Loucy (cell line): ENCODE measurements around the gene C1orf50.

Experiments
- H2AFZ ChIP-seq: fragments of 200-600 bp; sonication (generic); 2 replicates; pipeline ENCODE4 v1.6.0; 2016; ENCODE audit warnings: antibody characterized with exemption, mild to moderate bottlenecking, low read length, moderate library complexity
- H3F3A ChIP-seq: fragments of 200-600 bp; 2 replicates; pipeline ENCODE4 v1.6.0; 2016; ENCODE audit warnings: antibody characterized with exemption, low read depth, mild to moderate bottlenecking
- H3K27me3 ChIP-seq: fragments of 200-600 bp; sonication (generic); 2 replicates; pipeline ENCODE4 v1.6.1; 2014; ENCODE audit warnings: low read length, mild to moderate bottlenecking; ENCODE audit not compliant: insufficient read depth, poor library complexity, severe bottlenecking
- H3K36me3 ChIP-seq: fragments of 200-600 bp; sonication (generic); 2 replicates; pipeline ENCODE4 v1.6.1; 2016; ENCODE audit warnings: low read length; ENCODE audit not compliant: insufficient read depth
- H3K4me1 ChIP-seq: fragments of 200-600 bp; sonication (generic); 2 replicates; pipeline ENCODE4 v1.5.1; 2014; ENCODE audit warnings: low read length, mild to moderate bottlenecking; ENCODE audit not compliant: insufficient read depth, poor library complexity, severe bottlenecking
- H3K4me2 ChIP-seq: fragments of 200-600 bp; sonication (generic); 2 replicates; pipeline ENCODE4 v1.6.0; 2014; ENCODE audit warnings: antibody characterized with exemption, low read length, low read depth, mild to moderate bottlenecking; ENCODE audit not compliant: poor library complexity, severe bottlenecking
- H3K4me3 ChIP-seq: fragments of 200-600 bp; sonication (generic); 2 replicates; pipeline ENCODE4 v1.5.1; 2014; ENCODE audit warnings: low read length, mild to moderate bottlenecking, mixed read lengths; ENCODE audit not compliant: poor library complexity, severe bottlenecking
- H3K79me2 ChIP-seq: fragments of 200-600 bp; sonication (generic); 2 replicates; pipeline ENCODE4 v1.6.1; 2014; ENCODE audit warnings: low read length; ENCODE audit not compliant: insufficient read depth
- H3K9ac ChIP-seq: fragments of 200-600 bp; sonication (generic); 2 replicates; pipeline ENCODE4 v1.6.0; 2014; ENCODE audit warnings: mild to moderate bottlenecking, low read depth, low read length, moderate library complexity; ENCODE audit not compliant: poor library complexity, severe bottlenecking
- H3K9me2 ChIP-seq: fragments of 200-600 bp; sonication (generic); replicated peaks from 2 replicates; pipeline ENCODE4 v1.6.1; 2016; ENCODE audit warnings: low read depth, low read length, mixed read lengths
- H3K9me3 ChIP-seq: fragments of 200-600 bp; sonication (generic); 2 replicates; pipeline ENCODE4 v1.6.1; 2014; ENCODE audit warnings: mild to moderate bottlenecking, antibody characterized with exemption, low read length, low read depth; ENCODE audit not compliant: insufficient read depth
- H4K20me1 ChIP-seq: fragments of 200-600 bp; sonication (generic); 2 replicates; pipeline ENCODE4 v1.6.0; 2014; ENCODE audit warnings: antibody characterized with exemption, low read length, mild to moderate bottlenecking; ENCODE audit not compliant: insufficient read depth, poor library complexity, severe bottlenecking
- CTCF ChIP-seq: fragments of 200-600 bp; sonication (generic); conservative IDR thresholded peaks from 2 replicates; pipeline ENCODE4 v1.5.1; 2014; ENCODE audit warnings: mild to moderate bottlenecking, antibody characterized with exemption, low read length
- EZH2phosphoT487 ChIP-seq: fragments of 200-600 bp; IDR thresholded peaks from 2 replicates; pipeline ENCODE4 v1.6.1; 2018; ENCODE audit warnings: antibody characterized with exemption, mild to moderate bottlenecking, moderate library complexity, borderline replicate concordance

The C1orf50 gene

DNA sequence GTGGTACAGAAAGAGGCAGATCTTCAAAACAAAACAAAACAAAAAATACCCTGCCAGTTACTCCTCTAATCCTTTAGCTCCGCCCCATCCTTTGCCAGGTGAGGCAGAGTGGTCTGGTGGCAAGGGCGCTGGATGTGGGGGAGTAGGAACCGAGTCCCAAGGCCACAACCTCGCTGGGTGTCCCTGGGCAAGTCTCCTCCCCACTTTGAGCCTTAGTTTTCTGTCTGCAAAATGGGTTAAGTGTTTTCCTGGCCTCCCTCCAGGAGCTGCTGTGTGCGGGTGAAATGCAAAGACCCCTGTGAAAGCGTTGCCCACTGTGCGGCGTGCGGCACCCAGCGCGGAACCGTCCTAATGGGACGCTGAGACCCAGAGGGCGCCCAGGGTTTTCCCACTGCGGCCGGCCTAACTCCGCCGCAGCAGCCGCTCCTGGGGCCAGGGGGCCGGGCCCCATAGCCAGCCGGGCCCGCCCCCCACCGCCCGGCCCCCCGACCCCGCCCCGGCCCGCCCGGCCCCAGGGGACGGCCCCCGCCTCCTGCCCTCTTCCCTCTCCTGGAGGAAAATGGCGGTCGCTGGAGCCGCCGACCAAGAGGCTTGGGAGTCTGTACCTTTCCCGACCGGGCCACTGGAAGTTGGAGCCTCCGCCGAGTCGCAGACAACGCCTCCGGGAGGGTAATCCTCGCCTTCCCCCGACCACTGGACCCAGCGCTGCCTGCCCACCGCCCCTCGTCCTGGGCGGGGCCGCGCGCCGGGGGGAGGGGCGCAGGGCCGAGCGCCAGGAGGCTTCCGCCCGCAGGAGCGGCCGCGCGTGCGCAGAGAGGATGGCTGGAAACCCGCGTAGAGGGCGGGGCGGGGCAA is 49.8 kb downstream of the C1orf50 start, which contains the start of the genes ERMAP and SVBP:
TSS of gene ERMAP (plus strand) at position 538 of the 855 bp plus-strand sequence. CDS start 13,327 bp downstream, outside the sequence.
TSS of gene SVBP (minus strand) at position 813 of the 855 bp plus-strand sequence. CDS start 853 bp downstream, outside the sequence.
- no peak for TF ChIP-seq EZH2phosphoT487
- no peak for TF ChIP-seq CTCF
- H2AFZ ChIP-seq = peak within 1 kb of the TSS; percentile 94

DNA sequence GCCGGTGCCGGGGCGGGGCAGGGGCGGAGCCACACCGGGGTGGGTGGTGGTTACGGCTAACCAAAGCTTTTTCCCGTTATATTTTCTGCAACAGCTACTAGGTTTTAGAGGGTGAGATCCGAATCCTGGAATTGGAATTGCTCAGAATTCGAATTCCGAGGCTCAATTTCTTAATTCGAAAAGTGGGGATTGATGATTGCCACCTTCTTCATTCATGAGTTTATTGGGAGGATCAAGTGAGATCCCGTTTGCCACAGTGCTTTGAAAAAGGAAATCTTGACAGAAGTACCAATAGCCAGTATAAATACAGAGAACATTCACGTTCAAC is 50.4 kb downstream of the C1orf50 start:
- Histone ChIP-seq H3K9ac (peak overlapping the region; percentile 85), H3K9me3 (no peaks in the 10 kb centered on the region), H3K79me2 (peaks cover 9% of the 10 kb centered on the region), H3K27me3 (no peaks in the 10 kb centered on the region), H3K4me2 (peak overlapping the region; percentile 80), H2AFZ (peak overlapping the region; percentile 75), H3K36me3 (no peaks in the 10 kb centered on the region), H3F3A (no peaks in the 10 kb centered on the region; the same call in 1 of the 2 replicates), H3K9me2 (no peaks in the 10 kb centered on the region), H3K4me1 (peaks cover 24% of the 10 kb centered on the region), H3K4me3 (peak overlapping the region; percentile 70), H4K20me1 (no peaks in the 10 kb centered on the region)
- TF ChIP-seq EZH2phosphoT487 (no peak), CTCF (no peak)

More for the DNA sequence above, 49.8 kb downstream of the C1orf50 start, which contains the start of the genes ERMAP and SVBP:
- Histone ChIP-seq H3K4me2 (peak within 1 kb of the TSS; percentile 93), H3K4me3 (peak within 1 kb of the TSS; percentile 94), H4K20me1 (no peaks in the 10 kb centered on the region), H3F3A (no peaks in the 10 kb centered on the region; the same call in 1 of the 2 replicates), H3K9ac (peak within 1 kb of the TSS; percentile 85), H3K27me3 (no peaks in the 10 kb centered on the region), H3K4me1 (peaks cover 24% of the 10 kb centered on the region), H3K36me3 (no peaks in the 10 kb centered on the region), H3K79me2 (peaks cover 9% of the 10 kb centered on the region), H3K9me3 (no peaks in the 10 kb centered on the region), H3K9me2 (no peaks in the 10 kb centered on the region)

- Histone ChIP-seq H3K4me3 (peak overlapping the region; percentile 70), H3F3A (no peaks in the 10 kb centered on the region; the same call in 1 of the 2 replicates), H3K36me3 (no peaks in the 10 kb centered on the region), H3K9ac (peak overlapping the region; percentile 85), H3K4me2 (peak overlapping the region; percentile 80), H3K79me2 (peaks cover 9% of the 10 kb centered on the region), H3K9me3 (no peaks in the 10 kb centered on the region), H4K20me1 (no peaks in the 10 kb centered on the region), H3K27me3 (no peaks in the 10 kb centered on the region), H3K9me2 (no peaks in the 10 kb centered on the region), H3K4me1 (peaks cover 27% of the 10 kb centered on the region), H2AFZ (peak overlapping the region; percentile 75)
- no peak for TF ChIP-seq EZH2phosphoT487
- TF ChIP-seq CTCF = no peak
Measured at GRCh38 chr1:42817976-42818375, 50.9 kb downstream of the C1orf50 start.
